ENCODE results near the gene TSC1.
"Not testable (repeated sequence)": the region's sequence is repeated elsewhere in the genome, so short reads cannot be mapped to it uniquely, and the experiment has no call there.

TSC1 gene

GRCh38 chr9:132978112-132978450, 33.7 kb upstream of the TSC1 start:
- in situ Hi-C loops (cut with MboI; ENCODE audit: low sequenced_read_pairs), result no loop called here

GRCh38 chr9:132976571-132976970, 32.2 kb upstream of the TSC1 start:
- in situ Hi-C loops (cut with MboI; ENCODE audit: low sequenced_read_pairs), result no loop called here

- in situ Hi-C loops (cut with MboI; ENCODE audit: low sequenced_read_pairs), result no loop called here
Measured at GRCh38 chr9:132975961-132976360, 31.5 kb upstream of the TSC1 start.

- in situ Hi-C loops (cut with MboI; ENCODE audit: low sequenced_read_pairs), result no loop called here
Measured at GRCh38 chr9:132973713-132974112, 29.3 kb upstream of the TSC1 start.

- in situ Hi-C loops (cut with MboI; ENCODE audit: low sequenced_read_pairs), result no loop called here
Measured at GRCh38 chr9:132973166-132973565, 28.8 kb upstream of the TSC1 start.

- in situ Hi-C loops (cut with MboI; ENCODE audit: low sequenced_read_pairs), result no loop called here
Measured at GRCh38 chr9:132970324-132971062, 26.1 kb upstream of the TSC1 start.

GRCh38 chr9:132969783-132970182, 25.4 kb upstream of the TSC1 start:
- in situ Hi-C loops (cut with MboI; ENCODE audit: low sequenced_read_pairs), result no loop called here

- in situ Hi-C loops (cut with MboI; ENCODE audit: low sequenced_read_pairs), result not testable (repeated sequence)
Measured at GRCh38 chr9:132967908-132968307, 23.5 kb upstream of the TSC1 start.

- in situ Hi-C loops (cut with MboI; ENCODE audit: low sequenced_read_pairs), result no loop called here
Measured at GRCh38 chr9:132965478-132965877, 21.1 kb upstream of the TSC1 start.

- in situ Hi-C loops (cut with MboI; ENCODE audit: low sequenced_read_pairs), result no loop called here
Measured at GRCh38 chr9:132961002-132961401, 16.6 kb upstream of the TSC1 start.

- in situ Hi-C loops (cut with MboI; ENCODE audit: low sequenced_read_pairs), result no loop called here
Measured at GRCh38 chr9:132957805-132958204, 13.4 kb upstream of the TSC1 start.

- in situ Hi-C loops (cut with MboI; ENCODE audit: low sequenced_read_pairs), result no loop called here
Measured at GRCh38 chr9:132955768-132956167, 11.4 kb upstream of the TSC1 start.

- in situ Hi-C loops (cut with MboI; ENCODE audit: low sequenced_read_pairs), result no loop called here
Measured at GRCh38 chr9:132955123-132955522, 10.7 kb upstream of the TSC1 start.

- in situ Hi-C loops (cut with MboI; ENCODE audit: low sequenced_read_pairs), result no loop called here
Measured at GRCh38 chr9:132949709-132950108, 5.3 kb upstream of the TSC1 start.

- in situ Hi-C loops (cut with MboI; ENCODE audit: low sequenced_read_pairs), result no loop called here
Measured at GRCh38 chr9:132948482-132949050, 4.2 kb upstream of the TSC1 start.

- in situ Hi-C loops (cut with MboI; ENCODE audit: low sequenced_read_pairs), result no loop called here
Measured at GRCh38 chr9:132947756-132948155, 3.3 kb upstream of the TSC1 start.

GRCh38 chr9:132946631-132947295, 2.3 kb upstream of the TSC1 start:
- in situ Hi-C loops (cut with MboI; ENCODE audit: low sequenced_read_pairs), result no loop called here

GRCh38 chr9:132946211-132946610, 1.8 kb upstream of the TSC1 start:
- in situ Hi-C loops (cut with MboI; ENCODE audit: low sequenced_read_pairs), result no loop called here

- in situ Hi-C loops (cut with MboI; ENCODE audit: low sequenced_read_pairs), result no loop called here
Measured at GRCh38 chr9:132945186-132946130, 1.0 kb upstream of the TSC1 start.

GRCh38 chr9:132943651-132944293, 644 bp downstream of the TSC1 start:
- in situ Hi-C loops (cut with MboI; ENCODE audit: low sequenced_read_pairs), result no loop called here

Measured in hTERT RPE-1 (cell line).